ENCODE results near the gene SNX21. TPM values are rescaled to one million over a fixed set of nuclear protein-coding genes. Genes with fewer than 3 reads are reported as not detected.

SNX21 gene
- total RNA-seq, 2 donors from 2014 or later: 18.0 to 18.8 TPM

- Histone ChIP-seq H3K9ac (ENCODE audit: extremely low read depth, low read length, poor library complexity, severe bottlenecking) (peak overlapping the region; percentile 1), H3K27ac (ENCODE audit: low read depth, low read length) (peak overlapping the region; percentile 42), H3K36me3 (ENCODE audit: control insufficient read depth, insufficient read depth, low read length) (peaks cover 4% of the 10 kb centered on the region), H3K9me3 (ENCODE audit: control insufficient read depth, low read length) (no peaks in the 10 kb centered on the region), H3K4me3 (ENCODE audit: low read length) (peak overlapping the region; percentile 79), H3K4me1 (ENCODE audit: control insufficient read depth, insufficient read depth, low read length) (peaks cover 6% of the 10 kb centered on the region), H3K27me3 (ENCODE audit: control insufficient read depth, insufficient read depth, low read length, poor library complexity, severe bottlenecking) (no peaks in the 10 kb centered on the region)
- Mint-ChIP-seq H3K4me1 (peaks cover 14% of the 10 kb centered on the region), H3K4me3 (peak overlapping the region; percentile 65), H3K27me3 (ENCODE audit: insufficient read depth) (no peaks in the 10 kb centered on the region), H3K27ac (peak overlapping the region; percentile 81), H3K9me3 (no peaks in the 10 kb centered on the region), H3K36me3 (ENCODE audit: low read depth) (peaks cover 5% of the 10 kb centered on the region)
- TF ChIP-seq CTCF (conservative IDR thresholded peaks at IDR 0.05): no peak
- 9 to 11% methylated on average over 33 to 71 of the region's 71 CpGs for WGBS, 2 experiments (ENCODE audit: insufficient coverage in 1 of 2, insufficient read length in 1 of 2)
- DNase-seq: peak; percentile 93
Measured at GRCh38 chr20:45833883-45834796, 541 bp downstream of the SNX21 start.

DNA sequence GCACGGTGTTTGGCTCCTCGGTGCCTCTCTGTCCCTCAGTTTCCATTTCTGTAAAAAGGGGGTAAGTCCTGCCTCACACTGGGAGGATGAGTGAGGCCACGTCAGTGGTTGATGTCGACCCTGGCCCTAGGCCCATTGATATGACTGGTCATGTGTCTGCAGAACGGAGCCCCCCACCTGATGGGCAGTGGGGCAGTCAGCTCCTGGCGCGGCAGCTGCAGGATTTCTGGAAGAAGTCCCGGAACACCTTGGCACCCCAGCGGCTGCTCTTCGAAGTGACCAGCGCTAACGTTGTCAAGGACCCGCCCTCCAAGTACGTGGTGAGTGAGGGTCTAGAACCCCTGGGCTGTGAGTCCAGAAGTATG lies 1.2 kb downstream of the SNX21 start:
- H3K4me3 Mint-ChIP-seq: peak overlapping the region; percentile 65
- peaks cover 14% of the 10 kb centered on the region for H3K4me1 Mint-ChIP-seq
- no peak for DNase-seq
- no peaks in the 10 kb centered on the region for H3K27me3 Mint-ChIP-seq (ENCODE audit: insufficient read depth)
- H3K36me3 Mint-ChIP-seq (ENCODE audit: low read depth): peaks cover 5% of the 10 kb centered on the region
- peak overlapping the region; percentile 79 for H3K4me3 ChIP-seq (ENCODE audit: low read length)
- H3K9me3 Mint-ChIP-seq: no peaks in the 10 kb centered on the region
- H3K9ac ChIP-seq (ENCODE audit: extremely low read depth, low read length, poor library complexity, severe bottlenecking): no peak overlapping the region
- TF ChIP-seq CTCF (conservative IDR thresholded peaks at IDR 0.05): no peak
- no peak overlapping the region for H3K27ac Mint-ChIP-seq
- no peaks in the 10 kb centered on the region for H3K27me3 ChIP-seq (ENCODE audit: control insufficient read depth, insufficient read depth, low read length, poor library complexity, severe bottlenecking)
- peaks cover 4% of the 10 kb centered on the region for H3K36me3 ChIP-seq (ENCODE audit: control insufficient read depth, insufficient read depth, low read length)
- H3K4me1 ChIP-seq (ENCODE audit: control insufficient read depth, insufficient read depth, low read length): peaks cover 6% of the 10 kb centered on the region
- 96 to 98% methylated on average over 12 to 14 of the region's 14 CpGs for WGBS, 2 experiments (ENCODE audit: insufficient coverage in 1 of 2, insufficient read length in 1 of 2)
- H3K27ac ChIP-seq (ENCODE audit: low read depth, low read length): no peak overlapping the region
- H3K9me3 ChIP-seq (ENCODE audit: control insufficient read depth, low read length): no peaks in the 10 kb centered on the region

DNA sequence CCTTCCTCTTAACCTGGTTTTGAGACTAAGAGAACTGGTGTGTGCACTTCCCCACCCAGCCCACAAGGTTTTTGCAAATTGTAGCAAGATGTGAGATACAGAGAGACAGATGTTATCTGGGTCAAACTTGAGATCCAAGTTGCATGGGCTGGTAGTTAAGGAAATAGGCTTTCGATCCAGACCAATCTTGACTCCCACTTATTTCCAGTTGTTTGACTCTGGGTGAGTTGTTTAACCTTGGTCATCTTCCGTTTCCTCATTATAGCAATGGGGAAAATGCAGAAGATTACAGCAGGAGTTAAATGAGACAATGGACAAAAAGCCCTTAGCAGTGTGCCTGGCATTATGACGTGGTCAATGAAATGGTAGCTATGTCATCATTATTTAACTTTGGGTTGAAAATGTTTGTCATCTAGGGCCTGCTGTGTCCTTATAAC lies 1.7 kb downstream of the SNX21 start:
- H3K9me3 ChIP-seq (ENCODE audit: control insufficient read depth, low read length): no peaks in the 10 kb centered on the region
- peak overlapping the region; percentile 79 for H3K4me3 ChIP-seq (ENCODE audit: low read length)
- H3K4me1 ChIP-seq (ENCODE audit: control insufficient read depth, insufficient read depth, low read length): peaks cover 6% of the 10 kb centered on the region
- no peak overlapping the region for H3K27ac ChIP-seq (ENCODE audit: low read depth, low read length)
- no peak for DNase-seq
- Mint-ChIP-seq H3K27me3 (ENCODE audit: insufficient read depth) (no peaks in the 10 kb centered on the region), H3K9me3 (no peaks in the 10 kb centered on the region), H3K4me1 (peaks cover 14% of the 10 kb centered on the region), H3K36me3 (ENCODE audit: low read depth) (peaks cover 5% of the 10 kb centered on the region), H3K27ac (no peak overlapping the region), H3K4me3 (peak overlapping the region; percentile 65)
- peak; percentile 16 for TF ChIP-seq CTCF (conservative IDR thresholded peaks at IDR 0.05)
- H3K36me3 ChIP-seq (ENCODE audit: control insufficient read depth, insufficient read depth, low read length): peaks cover 4% of the 10 kb centered on the region
- 94 to 97% methylated on average over 3 of the region's 3 CpGs for WGBS, 2 experiments (ENCODE audit: insufficient coverage in 1 of 2, insufficient read length in 1 of 2)
- H3K27me3 ChIP-seq (ENCODE audit: control insufficient read depth, insufficient read depth, low read length, poor library complexity, severe bottlenecking): no peaks in the 10 kb centered on the region
- no peak overlapping the region for H3K9ac ChIP-seq (ENCODE audit: extremely low read depth, low read length, poor library complexity, severe bottlenecking)
